ENCODE data around the gene SPPL3.

GRCh38 chr12:120933786-120934185 lies 29.6 kb upstream of the SPPL3 start:
- no peak for TF ChIP-seq EZH2 (IDR thresholded peaks at IDR 0.05; ENCODE audit: borderline replicate concordance)
- TF ChIP-seq CTCF (IDR thresholded peaks at IDR 0.05; ENCODE audit: poor library complexity): no peak

All from hepatocyte (in vitro differentiated cells).